Neural progenitor cell (in vitro differentiated cells): ENCODE data around the gene TMCO4. TPM values are rescaled to one million over a fixed set of nuclear protein-coding genes. Genes with fewer than 3 reads are reported as not detected.
"Not testable (repeated sequence)": the region's sequence is repeated elsewhere in the genome, so short reads cannot be mapped to it uniquely, and the experiment has no call there.

ENCODE experiments used
- DNase-seq: peaks from one replicate; pipeline ENCODE4 v3.0.0-alpha.2; 2016; ENCODE audit warnings: low spot score
- H2AFZ ChIP-seq: fragments of 200-600 bp; sonication (generic); replicated peaks from 2 replicates; pipeline ENCODE4 v1.6.1; 2016; ENCODE audit warnings: antibody characterized with exemption
- H3F3A ChIP-seq: fragments of 200-600 bp; sonication (generic); 2 replicates; pipeline ENCODE4 v1.6.1; 2016; ENCODE audit warnings: antibody characterized with exemption, low read depth
- H3K27ac ChIP-seq: fragments of 200-600 bp; sonication (generic); 2 replicates; pipeline ENCODE4 v1.5.1; 2016; ENCODE audit warnings: mild to moderate bottlenecking
- H3K27me3 ChIP-seq: fragments of 200-600 bp; sonication (generic); 2 replicates; pipeline ENCODE4 v1.6.1; 2016; ENCODE audit warnings: mild to moderate bottlenecking, moderate library complexity
- H3K36me3 ChIP-seq: fragments of 200-600 bp; sonication (generic); 2 replicates; pipeline ENCODE4 v1.5.1; 2016
- H3K4me1 ChIP-seq: fragments of 200-600 bp; sonication (generic); 2 replicates; pipeline ENCODE4 v1.6.1; 2016; ENCODE audit warnings: mixed run types
- H3K4me2 ChIP-seq: fragments of 200-600 bp; sonication (generic); 2 replicates; pipeline ENCODE4 v1.6.1; 2016
- H3K4me3 ChIP-seq: fragments of 200-600 bp; sonication (generic); 2 replicates; pipeline ENCODE4 v1.5.1; 2016
- H3K79me2 ChIP-seq: fragments of 200-600 bp; sonication (generic); 2 replicates; pipeline ENCODE4 v1.6.1; 2016; ENCODE audit warnings: low read depth
- H3K9ac ChIP-seq: fragments of 200-600 bp; sonication (generic); 2 replicates; pipeline ENCODE4 v1.6.1; 2016
- H3K9me3 ChIP-seq: fragments of 200-600 bp; sonication (generic); 2 replicates; pipeline ENCODE4 v1.5.1; 2016; ENCODE audit warnings: low read depth
- H4K20me1 ChIP-seq: fragments of 200-600 bp; sonication (generic); 2 replicates; pipeline ENCODE4 v1.6.1; 2016; ENCODE audit warnings: low read depth
- H3K27ac Mint-ChIP-seq: 3 replicates; pipeline ENCODE4 v1.8.0; 2021; ENCODE audit warnings: mixed read lengths
- H3K27me3 Mint-ChIP-seq: 2 replicates; pipeline ENCODE4 v1.8.0; 2022; ENCODE audit warnings: low read depth, mild to moderate bottlenecking, inconsistent platforms, moderate library complexity, mixed read lengths; ENCODE audit not compliant: insufficient read depth
- H3K36me3 Mint-ChIP-seq: 3 replicates; pipeline ENCODE4 v1.8.0; 2021; ENCODE audit warnings: mixed read lengths
- H3K4me1 Mint-ChIP-seq: 3 replicates; pipeline ENCODE4 v1.8.0; 2021; ENCODE audit warnings: mixed read lengths
- H3K4me3 Mint-ChIP-seq: 3 replicates; pipeline ENCODE4 v1.8.0; 2021; ENCODE audit warnings: mild to moderate bottlenecking, moderate library complexity, mixed read lengths
- H3K9me3 Mint-ChIP-seq: 3 replicates; pipeline ENCODE4 v1.8.0; 2020; ENCODE audit warnings: mixed read lengths
- CTCF ChIP-seq: fragments of 200-600 bp; sonication (generic); IDR thresholded peaks from 2 replicates; pipeline ENCODE4 v1.5.1; 2017; ENCODE audit warnings: antibody characterized with exemption, mild to moderate bottlenecking
- EZH2 ChIP-seq: fragments of 200-600 bp; sonication (generic); IDR thresholded peaks from 2 replicates; pipeline ENCODE4 v1.6.1; 2017; ENCODE audit warnings: antibody characterized with exemption, mild to moderate bottlenecking, moderate library complexity
- EZH2phosphoT487 ChIP-seq: fragments of 200-600 bp; sonication (generic); IDR thresholded peaks from 2 replicates; pipeline ENCODE4 v1.6.1; 2017; ENCODE audit warnings: antibody characterized with exemption
- total RNA-seq: library from RNA; depleted of rRNA; stranded (reverse); fragments of >200 nt; gene quantifications from 2 replicates; pipeline ENCODE4 v1.2.3, GENCODE V29; 2015; ENCODE audit warnings: low replicate concordance

Gene TMCO4
- 0.30 and 0.40 TPM in 2 replicates for total RNA-seq

GRCh38 chr1:19799230-19800075, at the start of gene TMCO4:
TMCO4 (minus strand) TSS chr1:19799916; CDS start chr1:19780758, 19,158 bp downstream.
- Mint-ChIP-seq H3K4me1 (peaks cover 10% of the 10 kb centered on the region), H3K9me3 (no peaks in the 10 kb centered on the region), H3K4me3 (peak within 1 kb of the TSS; percentile 76), H3K27me3 (peaks cover 32% of the 10 kb centered on the region), H3K27ac (no peak within 1 kb of the TSS), H3K36me3 (no peaks in the 10 kb centered on the region)
- no peak within 1 kb of the TSS for H3K27ac ChIP-seq
- peak within 1 kb of the TSS; percentile 96 for H3K4me2 ChIP-seq
- H3K79me2 ChIP-seq, result no peaks in the 10 kb centered on the region
- H2AFZ ChIP-seq, result peak within 1 kb of the TSS; percentile 94
- H3F3A ChIP-seq, result peaks cover 14% of the 10 kb centered on the region
- H3K9me3 ChIP-seq, result no peaks in the 10 kb centered on the region
- H3K36me3 ChIP-seq, result no peaks in the 10 kb centered on the region
- H3K27me3 ChIP-seq, result peaks cover 48% of the 10 kb centered on the region
- peak; percentile 57 for DNase-seq
- TF ChIP-seq CTCF, result peak; percentile 32
- TF ChIP-seq EZH2phosphoT487, result no peak
- H3K4me3 ChIP-seq, result peak within 1 kb of the TSS; percentile 59
- no peak within 1 kb of the TSS for H3K9ac ChIP-seq
- H3K4me1 ChIP-seq, result peaks cover 6% of the 10 kb centered on the region
- H4K20me1 ChIP-seq, result no peaks in the 10 kb centered on the region

GRCh38 chr1:19849307-19849706, 49.6 kb upstream of the TMCO4 start:
- H3K36me3 Mint-ChIP-seq, H3K27me3 Mint-ChIP-seq, H3K4me2 ChIP-seq, H3K36me3 ChIP-seq, H4K20me1 ChIP-seq, H2AFZ ChIP-seq, H3K79me2 ChIP-seq, H3K9me3 Mint-ChIP-seq, H3K27ac Mint-ChIP-seq, H3K4me3 ChIP-seq, H3K27me3 ChIP-seq, H3F3A ChIP-seq, H3K4me3 Mint-ChIP-seq, H3K27ac ChIP-seq, DNase-seq, H3K4me1 ChIP-seq, H3K9me3 ChIP-seq, H3K4me1 Mint-ChIP-seq, H3K9ac ChIP-seq: not testable (repeated sequence)

- not testable (repeated sequence) for H2AFZ ChIP-seq, H3K27ac Mint-ChIP-seq, H3K79me2 ChIP-seq, H3K9ac ChIP-seq, H3K4me2 ChIP-seq, H3K4me1 ChIP-seq, DNase-seq, H3K36me3 Mint-ChIP-seq, H3K4me1 Mint-ChIP-seq, H3K4me3 ChIP-seq, H3K27me3 Mint-ChIP-seq, H3K36me3 ChIP-seq, H4K20me1 ChIP-seq, H3K27me3 ChIP-seq, H3F3A ChIP-seq, H3K4me3 Mint-ChIP-seq, H3K27ac ChIP-seq, H3K9me3 Mint-ChIP-seq, H3K9me3 ChIP-seq
Measured at GRCh38 chr1:19847334-19847733, 47.6 kb upstream of the TMCO4 start.

GRCh38 chr1:19846338-19846737, 46.6 kb upstream of the TMCO4 start:
- Mint-ChIP-seq H3K36me3 (no peaks in the 10 kb centered on the region), H3K4me3 (no peak overlapping the region), H3K4me1 (peaks cover 7% of the 10 kb centered on the region), H3K27me3 (peaks cover 5% of the 10 kb centered on the region), H3K27ac (no peak overlapping the region), H3K9me3 (no peaks in the 10 kb centered on the region)
- H3K36me3 ChIP-seq, result no peaks in the 10 kb centered on the region
- H3K4me1 ChIP-seq, result no peaks in the 10 kb centered on the region
- no peaks in the 10 kb centered on the region for H3K9me3 ChIP-seq
- H3K27me3 ChIP-seq, result no peaks in the 10 kb centered on the region
- H3K4me2 ChIP-seq, result no peak overlapping the region
- H3K27ac ChIP-seq, result no peak overlapping the region
- H3F3A ChIP-seq, result no peaks in the 10 kb centered on the region
- TF ChIP-seq EZH2 (no peak), EZH2phosphoT487 (no peak), CTCF (no peak)
- no peak overlapping the region for H2AFZ ChIP-seq
- no peaks in the 10 kb centered on the region for H3K79me2 ChIP-seq
- H4K20me1 ChIP-seq, result no peaks in the 10 kb centered on the region
- no peak overlapping the region for H3K9ac ChIP-seq
- no peak for DNase-seq
- H3K4me3 ChIP-seq, result no peak overlapping the region
